ENCODE results near the gene VMP1. TPM values are rescaled to one million over a fixed set of nuclear protein-coding genes. Genes with fewer than 3 reads are reported as not detected.

VMP1 gene
- total RNA-seq, 6 experiments from 2014 or later, result 121 to 155 (median 149) TPM

DNA sequence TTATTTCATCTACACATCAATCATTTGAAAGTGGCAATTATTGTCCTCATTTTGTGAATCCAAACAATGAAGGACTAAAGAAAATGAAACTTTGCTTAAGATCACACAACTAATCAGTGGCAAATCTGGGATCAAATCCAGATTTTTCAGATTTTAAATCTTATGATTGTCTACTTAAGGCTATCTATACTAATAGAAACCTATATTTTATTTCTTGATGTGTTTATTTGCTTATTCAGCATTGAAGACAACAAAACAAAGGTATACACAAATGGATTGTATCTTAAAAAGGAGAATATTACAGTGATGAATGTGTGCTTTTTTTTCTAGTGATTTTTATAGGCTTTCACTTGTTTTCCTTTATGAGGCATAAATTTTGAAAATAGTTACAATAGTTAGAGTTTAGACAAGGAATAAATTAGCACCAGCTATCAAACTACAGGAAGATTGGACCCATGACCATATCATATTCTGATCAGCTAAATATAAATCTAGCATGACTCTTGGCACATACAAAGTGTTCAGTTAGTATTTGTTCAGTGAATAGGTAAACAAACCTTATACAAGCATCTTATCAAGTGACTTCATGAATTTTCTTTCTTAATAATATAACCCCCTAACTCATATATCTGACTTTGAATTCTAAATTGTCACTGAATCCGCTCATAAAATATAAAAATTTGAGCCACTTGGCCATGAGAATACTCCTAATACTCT lies 20.5 kb downstream of the VMP1 start:
- H3K36me3 Mint-ChIP-seq (ENCODE audit: low read depth), result no peaks in the 10 kb centered on the region
- H3K4me1 Mint-ChIP-seq (ENCODE audit: low read depth), result peaks cover 36% of the 10 kb centered on the region
- no peaks in the 10 kb centered on the region for H3K9me3 Mint-ChIP-seq
- TF ChIP-seq, protein P1, sequence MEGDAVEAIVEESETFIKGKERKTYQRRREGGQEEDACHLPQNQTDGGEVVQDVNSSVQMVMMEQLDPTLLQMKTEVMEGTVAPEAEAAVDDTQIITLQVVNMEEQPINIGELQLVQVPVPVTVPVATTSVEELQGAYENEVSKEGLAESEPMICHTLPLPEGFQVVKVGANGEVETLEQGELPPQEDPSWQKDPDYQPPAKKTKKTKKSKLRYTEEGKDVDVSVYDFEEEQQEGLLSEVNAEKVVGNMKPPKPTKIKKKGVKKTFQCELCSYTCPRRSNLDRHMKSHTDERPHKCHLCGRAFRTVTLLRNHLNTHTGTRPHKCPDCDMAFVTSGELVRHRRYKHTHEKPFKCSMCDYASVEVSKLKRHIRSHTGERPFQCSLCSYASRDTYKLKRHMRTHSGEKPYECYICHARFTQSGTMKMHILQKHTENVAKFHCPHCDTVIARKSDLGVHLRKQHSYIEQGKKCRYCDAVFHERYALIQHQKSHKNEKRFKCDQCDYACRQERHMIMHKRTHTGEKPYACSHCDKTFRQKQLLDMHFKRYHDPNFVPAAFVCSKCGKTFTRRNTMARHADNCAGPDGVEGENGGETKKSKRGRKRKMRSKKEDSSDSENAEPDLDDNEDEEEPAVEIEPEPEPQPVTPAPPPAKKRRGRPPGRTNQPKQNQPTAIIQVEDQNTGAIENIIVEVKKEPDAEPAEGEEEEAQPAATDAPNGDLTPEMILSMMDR (IDR thresholded peaks at IDR 0.05), result no peak
- no peak for DNase-seq
- H3K27ac Mint-ChIP-seq, result no peak overlapping the region
- H3K27me3 Mint-ChIP-seq (ENCODE audit: insufficient read depth), result no peaks in the 10 kb centered on the region
- no peak overlapping the region for H3K4me3 Mint-ChIP-seq

GRCh38 chr17:59730268-59730834 lies 22.9 kb downstream of the VMP1 start:
- DNase-seq, result no peak
- H3K4me3 Mint-ChIP-seq, result no peak overlapping the region
- no peaks in the 10 kb centered on the region for H3K9me3 Mint-ChIP-seq
- H3K27ac Mint-ChIP-seq, result no peak overlapping the region; the same call in 1 of the 2 replicates
- no peaks in the 10 kb centered on the region for H3K27me3 Mint-ChIP-seq (ENCODE audit: insufficient read depth)
- TF ChIP-seq, protein P1 (IDR thresholded peaks at IDR 0.05), result no peak
- peaks cover 31% of the 10 kb centered on the region for H3K4me1 Mint-ChIP-seq (ENCODE audit: low read depth)
- H3K36me3 Mint-ChIP-seq (ENCODE audit: low read depth), result no peaks in the 10 kb centered on the region

GRCh38 chr17:59733697-59734096 lies 26.2 kb downstream of the VMP1 start:
- TF ChIP-seq, protein P1 (IDR thresholded peaks at IDR 0.05), result no peak
- Mint-ChIP-seq H3K27ac (no peak overlapping the region), H3K4me3 (no peak overlapping the region)

GRCh38 chr17:59734226-59734625 lies 26.8 kb downstream of the VMP1 start:
- Mint-ChIP-seq H3K9me3 (no peaks in the 10 kb centered on the region), H3K27ac (no peak overlapping the region), H3K4me3 (no peak overlapping the region), H3K4me1 (ENCODE audit: low read depth) (peaks cover 11% of the 10 kb centered on the region), H3K27me3 (ENCODE audit: insufficient read depth) (no peaks in the 10 kb centered on the region), H3K36me3 (ENCODE audit: low read depth) (no peaks in the 10 kb centered on the region)
- DNase-seq, result no peak
- TF ChIP-seq, protein P1 (IDR thresholded peaks at IDR 0.05), result no peak

More at GRCh38 chr17:59733697-59734096, 26.2 kb downstream of the VMP1 start:
- Mint-ChIP-seq H3K36me3 (ENCODE audit: low read depth) (no peaks in the 10 kb centered on the region), H3K4me1 (ENCODE audit: low read depth) (peaks cover 16% of the 10 kb centered on the region), H3K27me3 (ENCODE audit: insufficient read depth) (no peaks in the 10 kb centered on the region), H3K9me3 (no peaks in the 10 kb centered on the region)
- no peak for DNase-seq

DNA sequence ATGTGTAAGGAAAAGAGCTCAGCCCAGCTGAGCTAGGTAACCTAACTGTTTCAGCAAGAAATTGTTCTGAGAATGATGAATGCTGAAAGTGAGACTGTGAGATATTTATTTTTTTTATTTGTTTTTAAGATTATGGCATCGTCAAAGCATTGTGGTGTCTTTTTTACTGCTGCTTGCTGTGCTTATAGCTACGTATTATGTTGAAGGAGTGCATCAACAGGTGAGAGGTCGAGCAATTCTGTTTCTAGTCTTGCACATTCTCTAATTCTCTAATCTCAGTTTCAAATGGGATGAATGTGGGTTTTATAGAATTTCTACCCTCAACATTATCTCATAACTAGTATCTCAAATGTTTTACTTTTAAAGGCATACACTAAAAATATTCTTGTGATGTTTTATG lies 29.9 kb downstream of the VMP1 start:
- Mint-ChIP-seq H3K4me3 (no peak overlapping the region), H3K9me3 (no peaks in the 10 kb centered on the region), H3K4me1 (ENCODE audit: low read depth) (no peaks in the 10 kb centered on the region), H3K27me3 (ENCODE audit: insufficient read depth) (no peaks in the 10 kb centered on the region), H3K36me3 (ENCODE audit: low read depth) (peaks cover 6% of the 10 kb centered on the region), H3K27ac (no peak overlapping the region)
- no peak for DNase-seq
- TF ChIP-seq, protein P1 (IDR thresholded peaks at IDR 0.05), result no peak

All from HFFc6 (cell line).